Measurements from ENCODE around the gene PRKAR1B.

DNA sequence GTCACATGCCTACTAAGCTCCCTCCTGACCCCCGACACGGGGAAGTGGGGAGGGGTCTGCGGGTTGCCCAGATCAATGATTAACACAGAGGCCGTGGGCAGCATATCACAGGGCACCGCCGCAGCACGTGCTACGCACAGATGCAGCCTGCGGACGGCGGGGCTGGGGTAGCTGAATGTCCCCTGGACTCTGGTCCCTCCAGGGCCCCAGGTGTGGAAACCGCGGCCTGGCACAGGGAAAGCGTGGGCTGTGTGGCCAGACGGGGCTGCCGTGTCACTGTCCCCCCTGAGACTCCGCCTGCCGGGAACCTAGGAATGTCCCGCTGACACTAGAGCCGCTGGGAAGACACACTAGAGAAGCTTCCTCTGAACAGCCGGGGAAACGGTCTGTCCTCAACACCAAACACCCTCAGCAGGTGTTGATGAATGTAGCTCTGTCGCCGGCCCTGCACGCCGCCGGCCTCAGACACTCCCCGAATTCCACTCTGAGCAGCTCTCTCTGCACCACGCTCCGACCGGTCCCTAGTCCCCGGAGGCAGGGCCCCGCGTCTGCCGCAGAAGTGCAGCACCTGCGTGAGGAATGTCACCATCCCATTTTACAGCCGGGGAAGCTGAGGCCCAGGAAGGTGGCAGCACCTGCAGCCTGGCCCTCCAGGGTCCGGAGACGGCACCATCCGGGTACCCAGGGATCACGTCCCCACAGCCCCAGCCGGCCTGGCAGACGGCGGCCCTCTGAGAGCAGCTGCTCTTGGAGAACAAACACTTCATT is 174.0 kb downstream of the PRKAR1B start:
- TF ChIP-seq, protein P1, sequence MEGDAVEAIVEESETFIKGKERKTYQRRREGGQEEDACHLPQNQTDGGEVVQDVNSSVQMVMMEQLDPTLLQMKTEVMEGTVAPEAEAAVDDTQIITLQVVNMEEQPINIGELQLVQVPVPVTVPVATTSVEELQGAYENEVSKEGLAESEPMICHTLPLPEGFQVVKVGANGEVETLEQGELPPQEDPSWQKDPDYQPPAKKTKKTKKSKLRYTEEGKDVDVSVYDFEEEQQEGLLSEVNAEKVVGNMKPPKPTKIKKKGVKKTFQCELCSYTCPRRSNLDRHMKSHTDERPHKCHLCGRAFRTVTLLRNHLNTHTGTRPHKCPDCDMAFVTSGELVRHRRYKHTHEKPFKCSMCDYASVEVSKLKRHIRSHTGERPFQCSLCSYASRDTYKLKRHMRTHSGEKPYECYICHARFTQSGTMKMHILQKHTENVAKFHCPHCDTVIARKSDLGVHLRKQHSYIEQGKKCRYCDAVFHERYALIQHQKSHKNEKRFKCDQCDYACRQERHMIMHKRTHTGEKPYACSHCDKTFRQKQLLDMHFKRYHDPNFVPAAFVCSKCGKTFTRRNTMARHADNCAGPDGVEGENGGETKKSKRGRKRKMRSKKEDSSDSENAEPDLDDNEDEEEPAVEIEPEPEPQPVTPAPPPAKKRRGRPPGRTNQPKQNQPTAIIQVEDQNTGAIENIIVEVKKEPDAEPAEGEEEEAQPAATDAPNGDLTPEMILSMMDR (conservative IDR thresholded peaks at IDR 0.05; ENCODE audit: low read depth, low read length), result no peak
- no peak for TF ChIP-seq EZH2 (IDR thresholded peaks at IDR 0.05; ENCODE audit: borderline replicate concordance, low read depth, low read length, poor library complexity, severe bottlenecking)

Data from A673 (cell line).